ENCODE data around the gene SEC61B. TPM values are rescaled to one million over a fixed set of nuclear protein-coding genes. Genes with fewer than 3 reads are reported as not detected.

The SEC61B gene
- total and polyA plus RNA-seq, 9 of the 15 experiments (the other 6 are each of a cell fraction or from before 2014, with no cell fraction given): 57.8 to 262 (median 172) TPM

GRCh38 chr9:99266255-99267023, 44.4 kb downstream of the SEC61B start (continued):
- TF ChIP-seq RERE (CRISPR knock-in tag; IDR thresholded peaks at IDR 0.05; ENCODE audit: borderline replicate concordance) (0 out of 2 replicates have a peak, but pooled peaks have one; percentile 22), ZBTB34 (CRISPR knock-in tag; IDR thresholded peaks at IDR 0.05) (no peak), GATAD2B (IDR thresholded peaks at IDR 0.05; ENCODE audit: borderline replicate concordance) (no peak), KLF1 (tag; IDR thresholded peaks at IDR 0.05) (no peak), JUN (IDR thresholded peaks at IDR 0.05; ENCODE audit: borderline replicate concordance, low read depth, low read length) (peak; percentile 38; the same call in 1 of the 2 replicates), JUN (CRISPR knock-in tag; IDR thresholded peaks at IDR 0.05; ENCODE audit: borderline replicate concordance) (no peak), STAG1 (CRISPR knock-in tag; IDR thresholded peaks at IDR 0.05; ENCODE audit: borderline replicate concordance) (peak; percentile 86), ZNF511 (CRISPR knock-in tag; IDR thresholded peaks at IDR 0.05) (no peak), MNT (conservative IDR thresholded peaks at IDR 0.05) (peak; percentile 69 to 80), CREB1 (IDR thresholded peaks at IDR 0.05) (peak; percentile 47; the same call in 1 of the 2 replicates), CREB1 (CRISPR knock-in tag; IDR thresholded peaks at IDR 0.05) (peak; percentile 72), C11orf30 (IDR thresholded peaks at IDR 0.05; ENCODE audit: low read depth) (no peak), POLR2H (tag; IDR thresholded peaks at IDR 0.05; ENCODE audit: low read depth) (no peak), CTCF (IDR thresholded peaks at IDR 0.05 in 2 of 3, conservative IDR thresholded peaks at IDR 0.05 in 1 of 3; ENCODE audit: insufficient read depth in 2 of 3, low read depth in 1 of 3, low read length in 3 of 3) (peak; percentile 92 to 96 (median 93)), ERF (CRISPR knock-in tag; IDR thresholded peaks at IDR 0.05) (no peak), BCOR (IDR thresholded peaks at IDR 0.05) (no peak)
